HEK293T (cell line): ENCODE results near the gene VSTM2L.

ENCODE experiments used
- CTCF ChIA-PET: fragments of 350-600 bp; formaldehyde crosslinking; extraction: SDS; loops from one replicate; lab custom pipeline; 2021; ENCODE audit warnings: antibody characterized with exemption, inconsistent platforms; lab: Yijun Ruan, JAX
- POLR2A ChIA-PET: fragments of 350-600 bp; formaldehyde crosslinking; extraction: SDS; loops from one replicate; lab custom pipeline; 2020; ENCODE audit warnings: antibody characterized with exemption, inconsistent platforms; lab: Yijun Ruan, JAX
- DNase-seq: peaks from one replicate; pipeline ENCODE4 v3.0.0; 2012; ENCODE audit warnings: mixed read lengths; ENCODE audit errors: extremely low spot score
- ARNT ChIP-seq: fragments of 450-650 bp; IDR thresholded peaks from 2 replicates; pipeline ENCODE4 v1.6.1; 2017; ENCODE audit warnings: mild to moderate bottlenecking
- BHLHE40 ChIP-seq: fragments of 450-650 bp; IDR thresholded peaks from 2 replicates; pipeline ENCODE4 v1.6.1; 2016; ENCODE audit warnings: mild to moderate bottlenecking, moderate library complexity, borderline replicate concordance
- CTBP1 ChIP-seq: fragments of 450-650 bp; IDR thresholded peaks from 2 replicates; pipeline ENCODE4 v1.6.1; 2016; ENCODE audit warnings: borderline replicate concordance
- ELF4 ChIP-seq: fragments of 450-650 bp; IDR thresholded peaks from 2 replicates; pipeline ENCODE4 v1.6.1; 2017; ENCODE audit warnings: antibody characterized with exemption
- FOXA1 ChIP-seq: fragments of 450-650 bp; IDR thresholded peaks from 2 replicates; pipeline ENCODE4 v1.6.1; 2016; ENCODE audit warnings: mild to moderate bottlenecking
- FOXK2 ChIP-seq: fragments of 450-650 bp; IDR thresholded peaks from 2 replicates; pipeline ENCODE4 v1.6.1; 2016; ENCODE audit warnings: mild to moderate bottlenecking
- FOXM1 ChIP-seq: fragments of 450-650 bp; IDR thresholded peaks from 2 replicates; pipeline ENCODE4 v1.6.1; 2017; ENCODE audit warnings: mild to moderate bottlenecking, borderline replicate concordance
- HDGF ChIP-seq: fragments of 450-650 bp; IDR thresholded peaks from 2 replicates; pipeline ENCODE4 v1.6.1; 2017; ENCODE audit warnings: antibody characterized with exemption, borderline replicate concordance
- L3MBTL2 ChIP-seq: fragments of 450-650 bp; conservative IDR thresholded peaks from 2 replicates; pipeline ENCODE4 v1.6.1; 2016; ENCODE audit warnings: mild to moderate bottlenecking
- LEF1 ChIP-seq: fragments of 450-650 bp; IDR thresholded peaks from 2 replicates; pipeline ENCODE4 v1.6.1; 2017; ENCODE audit warnings: mild to moderate bottlenecking, borderline replicate concordance
- NFRKB ChIP-seq: fragments of 450-650 bp; IDR thresholded peaks from 2 replicates; pipeline ENCODE4 v1.6.1; 2016; ENCODE audit warnings: mild to moderate bottlenecking, moderate library complexity
- PKNOX1 ChIP-seq: fragments of 450-650 bp; IDR thresholded peaks from 2 replicates; pipeline ENCODE4 v1.6.1; 2016
- SP1 ChIP-seq: fragments of 450-650 bp; IDR thresholded peaks from 2 replicates; pipeline ENCODE4 v1.6.1; 2017
- SUZ12 ChIP-seq: fragments of 450-650 bp; IDR thresholded peaks from 2 replicates; pipeline ENCODE4 v1.6.1; 2016; ENCODE audit warnings: mild to moderate bottlenecking
- TARDBP ChIP-seq: fragments of 450-650 bp; IDR thresholded peaks from 2 replicates; pipeline ENCODE4 v1.6.1; 2016
- ZNF384 ChIP-seq: fragments of 450-650 bp; IDR thresholded peaks from 2 replicates; pipeline ENCODE4 v1.6.1; 2016

Gene VSTM2L

DNA sequence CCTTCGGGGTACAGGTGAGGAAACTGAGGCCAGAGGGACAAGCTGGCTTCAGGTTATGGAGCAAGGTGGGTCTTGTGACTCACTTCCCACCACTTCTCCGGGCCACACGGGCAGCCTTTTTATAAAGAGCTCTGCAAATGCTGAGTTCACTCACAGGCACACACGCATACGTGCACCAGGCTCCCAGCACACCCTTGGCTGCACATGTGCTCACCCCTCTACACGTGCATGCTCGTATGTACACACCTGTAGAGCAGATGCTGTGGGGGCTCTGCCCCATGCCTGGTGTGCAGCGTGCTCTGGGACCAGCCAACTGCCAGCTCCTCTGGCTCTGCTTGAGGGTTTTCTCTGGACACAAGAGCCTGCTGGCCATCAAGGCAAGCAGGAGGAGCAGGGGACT lies 29.1 kb downstream of the VSTM2L start:
- CTCF ChIA-PET = interaction anchor here (0.6 kb wide), 1 partner anchor 19 kb away, joined by 3 read pairs; no protein-coding TSS in a partner anchor
- POLR2A ChIA-PET = no interaction called here
- DNase-seq = no peak
- no peak for TF ChIP-seq FOXM1
- no peak for TF ChIP-seq HDGF
- no peak for TF ChIP-seq FOXA1
- TF ChIP-seq ARNT = no peak
- no peak for TF ChIP-seq L3MBTL2
- no peak for TF ChIP-seq SP1
- no peak for TF ChIP-seq ELF4
- no peak for TF ChIP-seq LEF1
- TF ChIP-seq NFRKB = no peak
- TF ChIP-seq CTBP1 = no peak
- no peak for TF ChIP-seq ZNF384
- no peak for TF ChIP-seq PKNOX1
- TF ChIP-seq FOXK2 = no peak
- no peak for TF ChIP-seq SUZ12
- TF ChIP-seq TARDBP = no peak
- no peak for TF ChIP-seq BHLHE40

DNA sequence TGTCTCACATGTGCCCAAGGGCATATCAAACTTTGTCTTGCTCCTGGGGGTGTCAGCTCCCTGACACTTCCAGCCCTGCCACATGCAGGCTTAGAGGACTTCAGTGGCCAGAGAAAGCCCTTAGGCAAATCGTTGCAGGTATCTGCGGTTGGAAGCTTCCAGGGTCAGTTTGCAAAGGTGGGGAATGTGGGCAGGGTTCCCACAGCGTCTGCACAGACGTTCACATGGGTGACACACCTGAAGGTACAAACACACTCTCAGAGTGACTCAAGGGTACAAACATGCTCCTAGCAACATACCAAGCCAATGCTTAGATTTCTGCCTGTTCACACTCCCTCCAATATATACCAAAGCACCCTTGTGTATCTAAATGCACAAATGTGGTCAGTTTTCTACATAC lies 30.0 kb downstream of the VSTM2L start:
- DNase-seq = no peak
- ChIA-PET POLR2A (no interaction called here), CTCF (no interaction called here)
- TF ChIP-seq NFRKB (no peak), L3MBTL2 (no peak), HDGF (no peak), CTBP1 (no peak), ZNF384 (no peak), ARNT (no peak), SUZ12 (no peak), FOXM1 (no peak), PKNOX1 (no peak), BHLHE40 (no peak), SP1 (no peak), ELF4 (no peak), FOXK2 (no peak), LEF1 (no peak), FOXA1 (no peak)

- POLR2A ChIA-PET = no interaction called here
- TF ChIP-seq ARNT = no peak
- TF ChIP-seq TARDBP = no peak
- TF ChIP-seq L3MBTL2 = no peak
- no peak for TF ChIP-seq FOXM1
- no peak for TF ChIP-seq HDGF
- TF ChIP-seq SUZ12 = no peak
- no peak for TF ChIP-seq CTBP1
- no peak for TF ChIP-seq NFRKB
- TF ChIP-seq ELF4 = no peak
- no peak for TF ChIP-seq ZNF384
- no peak for TF ChIP-seq LEF1
- no peak for TF ChIP-seq FOXA1
- TF ChIP-seq SP1 = no peak
- no peak for TF ChIP-seq PKNOX1
- no peak for TF ChIP-seq BHLHE40
- TF ChIP-seq FOXK2 = no peak
- CTCF ChIA-PET = no interaction called here
- DNase-seq = no peak
Measured at GRCh38 chr20:37933786-37934633, 31.1 kb downstream of the VSTM2L start.

- no peak for DNase-seq
- ChIA-PET POLR2A (no interaction called here), CTCF (no interaction called here)
- TF ChIP-seq FOXM1 = no peak
- no peak for TF ChIP-seq FOXA1
- no peak for TF ChIP-seq NFRKB
- TF ChIP-seq LEF1 = no peak
Measured at GRCh38 chr20:37934634-37935375, 31.9 kb downstream of the VSTM2L start.

GRCh38 chr20:37935435-37935834 lies 32.5 kb downstream of the VSTM2L start:
- CTCF ChIA-PET = no interaction called here
- DNase-seq = no peak
- POLR2A ChIA-PET = no interaction called here
- TF ChIP-seq TARDBP = no peak
- no peak for TF ChIP-seq ARNT
- TF ChIP-seq L3MBTL2 = no peak
- no peak for TF ChIP-seq BHLHE40
- TF ChIP-seq ZNF384 = no peak
- no peak for TF ChIP-seq FOXK2

GRCh38 chr20:37936041-37936440 lies 33.1 kb downstream of the VSTM2L start:
- DNase-seq = no peak
- ChIA-PET CTCF (no interaction called here), POLR2A (no interaction called here)
- TF ChIP-seq L3MBTL2 (no peak), ZNF384 (no peak), BHLHE40 (no peak), SP1 (no peak), PKNOX1 (no peak), SUZ12 (no peak), FOXM1 (no peak)
